CD4-positive, alpha-beta T cell (primary cell): ENCODE measurements around the gene NOL12. TPM values are rescaled to one million over a fixed set of nuclear protein-coding genes. Genes with fewer than 3 reads are reported as not detected.

ENCODE experiments used
- ATAC-seq: fragments of 200-7000 bp; cut with Tn5 transposase; one replicate; pipeline ENCODE4 v1.10.0; 2022; ENCODE audit warnings: mild to moderate bottlenecking; ENCODE audit not compliant: poor library complexity
- CTCF ChIA-PET: fragments of 350-600 bp; sonication (Branson Sonifier 250); formaldehyde crosslinking; loops from one replicate; lab custom pipeline; 2021; ENCODE audit warnings: antibody characterized with exemption, inconsistent platforms; lab: Charles Lee
- POLR2A ChIA-PET: fragments of 350-600 bp; sonication (Branson Sonifier 250); formaldehyde crosslinking; loops from one replicate; lab custom pipeline; 2021; ENCODE audit warnings: antibody characterized with exemption, inconsistent platforms; lab: Charles Lee
- DNase-seq, 14 experiments: peaks; one replicate each; pipeline ENCODE4 v3.0.0-alpha.2; 2013 to 2020; ENCODE audit warnings: mixed read lengths in 2 of 14
- H3K27ac ChIP-seq, 2 donors: one replicate each; pipeline versions ENCODE4 v1.5.1 to v1.7.0; 2013; ENCODE audit warnings: low read length in 2 of 2, low read depth in 1 of 2, mild to moderate bottlenecking in 1 of 2
- H3K27me3 ChIP-seq, 2 experiments: 1 replicate in 1 of 2; 2 replicates in 1 of 2; pipeline versions ENCODE4 v1.6.1 to v1.7.0; 2013; ENCODE audit warnings: low read length in 2 of 2, control low read depth in 1 of 2, mild to moderate bottlenecking in 1 of 2, moderate library complexity in 1 of 2; ENCODE audit not compliant: insufficient read depth in 2 of 2, control insufficient read depth in 1 of 2
- H3K36me3 ChIP-seq: one replicate; pipeline ENCODE4 v1.6.1; 2013; ENCODE audit warnings: low read length, control low read depth; ENCODE audit not compliant: insufficient read depth
- H3K4me1 ChIP-seq: one replicate; pipeline ENCODE4 v1.6.1; 2013; ENCODE audit warnings: low read length, control low read depth; ENCODE audit not compliant: insufficient read depth
- H3K4me3 ChIP-seq: one replicate; pipeline ENCODE4 v1.5.1; 2013; ENCODE audit warnings: mild to moderate bottlenecking, low read length, moderate library complexity
- H3K9me3 ChIP-seq, 2 experiments: 1 replicate in 1 of 2; 2 replicates in 1 of 2; pipeline versions ENCODE4 v1.6.1 to v1.7.0; 2013; ENCODE audit warnings: low read length in 2 of 2, mild to moderate bottlenecking in 2 of 2, control low read depth in 1 of 2, moderate library complexity in 1 of 2; ENCODE audit not compliant: control insufficient read depth in 1 of 2, insufficient read depth in 1 of 2
- H3K27ac Mint-ChIP-seq: one replicate; pipeline ENCODE4 v1.8.0; 2020; ENCODE audit warnings: mixed read lengths
- H3K27me3 Mint-ChIP-seq: one replicate; pipeline ENCODE4 v1.8.0; 2021; ENCODE audit warnings: mixed read lengths
- H3K36me3 Mint-ChIP-seq: one replicate; pipeline ENCODE4 v1.8.0; 2021; ENCODE audit warnings: low read depth, mixed read lengths
- H3K4me1 Mint-ChIP-seq: one replicate; pipeline ENCODE4 v1.8.0; 2021; ENCODE audit warnings: low read depth, mixed read lengths
- H3K4me3 Mint-ChIP-seq: one replicate; pipeline ENCODE4 v1.8.0; 2020; ENCODE audit warnings: mild to moderate bottlenecking, mixed read lengths
- H3K9me3 Mint-ChIP-seq: one replicate; pipeline ENCODE4 v1.8.0; 2020; ENCODE audit warnings: mixed read lengths
- CTCF ChIP-seq: fragments of 200-600 bp; IDR thresholded peaks from one replicate; pipeline ENCODE4 v1.8.0; 2022; ENCODE audit warnings: antibody characterized with exemption, mild to moderate bottlenecking
- intact Hi-C, 2 experiments: fragments of 100-400 bp; cut with DNase I in 1 of 2; cut with micrococcal nuclease in 1 of 2; formaldehyde crosslinking; loops; one replicate each; pipeline versions ENCODE4 v1.15.1 to v1.9.0; 2023 to 2025; cut with DNase I, micrococcal nuclease
- total RNA-seq, 174 experiments: library from RNA in 2 of 174; stranded (reverse) in 2 of 174; gene quantifications; one replicate each; pipeline ENCODE4 v1.2.3 and lab custom pipeline; 2021 to 2026

Gene NOL12
- total RNA-seq, 2 experiments from 2014 or later, result 24.3 to 26.2 TPM

- H3K36me3 Mint-ChIP-seq, result no peaks in the 10 kb centered on the region
These were observed 45.8 kb downstream of the NOL12 start for GRCh38 chr22:37731804-37732471.

GRCh38 chr22:37732699-37733607 lies 46.8 kb downstream of the NOL12 start:
- no peaks in the 10 kb centered on the region for H3K4me1 ChIP-seq
- no peak overlapping the region for H3K27ac ChIP-seq
- POLR2A ChIA-PET, result no interaction called here

More at GRCh38 chr22:37731804-37732471, 45.8 kb downstream of the NOL12 start:
- H3K36me3 ChIP-seq, result no peaks in the 10 kb centered on the region
- ChIA-PET POLR2A (no interaction called here), CTCF (no interaction called here)
- Mint-ChIP-seq H3K9me3 (no peaks in the 10 kb centered on the region), H3K27me3 (no peaks in the 10 kb centered on the region), H3K4me1 (no peaks in the 10 kb centered on the region), H3K27ac (no peak overlapping the region), H3K4me3 (no peak overlapping the region)
- no peaks in the 10 kb centered on the region for H3K9me3 ChIP-seq
- no peaks in the 10 kb centered on the region for H3K27me3 ChIP-seq
- TF ChIP-seq CTCF, result no peak
- intact Hi-C loops, result no loop called here
- no peaks in the 10 kb centered on the region for H3K4me1 ChIP-seq
- ATAC-seq (no peak), DNase-seq (peak in 1 of 14 experiments; percentile 22)
- H3K4me3 ChIP-seq, result no peak overlapping the region
- no peak overlapping the region for H3K27ac ChIP-seq

More at GRCh38 chr22:37732699-37733607, 46.8 kb downstream of the NOL12 start:
- Mint-ChIP-seq H3K4me3 (no peak overlapping the region), H3K27ac (no peak overlapping the region), H3K9me3 (no peaks in the 10 kb centered on the region), H3K27me3 (no peaks in the 10 kb centered on the region), H3K4me1 (no peaks in the 10 kb centered on the region), H3K36me3 (no peaks in the 10 kb centered on the region)
- Histone ChIP-seq H3K9me3 (no peaks in the 10 kb centered on the region), H3K4me3 (no peak overlapping the region), H3K27me3 (no peaks in the 10 kb centered on the region), H3K36me3 (no peaks in the 10 kb centered on the region)
- ATAC-seq, result no peak
- intact Hi-C loops, result no loop called here
- CTCF ChIA-PET, result no interaction called here
- no peak for DNase-seq
- no peak for TF ChIP-seq CTCF
